ENCODE data around the gene ABCB9.

Gene ABCB9

DNA sequence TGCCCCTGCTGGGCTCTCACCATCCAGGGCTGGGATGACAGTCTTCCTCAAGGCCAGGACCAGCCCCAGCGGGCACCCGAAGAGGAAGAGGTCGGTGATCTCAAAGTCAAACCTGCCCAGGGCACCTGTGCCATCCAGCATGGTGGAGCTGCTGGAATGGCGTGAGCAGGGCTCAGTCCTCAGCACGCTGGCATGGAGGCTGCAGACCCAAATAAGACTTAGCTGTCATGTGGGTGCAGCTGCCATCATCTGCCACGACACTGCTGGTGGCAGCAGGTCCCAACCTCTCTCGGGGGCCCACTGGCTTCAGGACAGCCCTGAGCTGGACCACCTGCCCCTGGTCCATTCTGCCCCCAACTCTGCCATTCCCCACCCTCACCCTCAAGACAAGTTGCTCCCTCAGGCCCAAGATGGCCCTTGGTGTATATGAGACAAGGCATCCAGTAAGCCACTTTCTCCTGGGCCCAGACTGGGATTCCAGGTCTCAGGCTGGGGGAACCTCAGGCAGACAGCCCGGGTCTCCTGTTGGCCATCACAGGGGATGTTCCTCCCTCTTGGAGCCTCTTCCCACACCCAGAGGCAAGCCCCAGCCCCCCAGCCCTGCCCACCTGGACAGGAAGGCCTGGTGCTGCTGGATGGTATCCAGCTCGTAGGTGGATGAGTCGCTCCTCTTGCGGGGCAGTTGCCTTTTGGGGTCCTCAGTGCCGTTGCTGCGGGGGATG lies 28.7 kb upstream of the ABCB9 start:
- DNase-seq = no peak

DNA sequence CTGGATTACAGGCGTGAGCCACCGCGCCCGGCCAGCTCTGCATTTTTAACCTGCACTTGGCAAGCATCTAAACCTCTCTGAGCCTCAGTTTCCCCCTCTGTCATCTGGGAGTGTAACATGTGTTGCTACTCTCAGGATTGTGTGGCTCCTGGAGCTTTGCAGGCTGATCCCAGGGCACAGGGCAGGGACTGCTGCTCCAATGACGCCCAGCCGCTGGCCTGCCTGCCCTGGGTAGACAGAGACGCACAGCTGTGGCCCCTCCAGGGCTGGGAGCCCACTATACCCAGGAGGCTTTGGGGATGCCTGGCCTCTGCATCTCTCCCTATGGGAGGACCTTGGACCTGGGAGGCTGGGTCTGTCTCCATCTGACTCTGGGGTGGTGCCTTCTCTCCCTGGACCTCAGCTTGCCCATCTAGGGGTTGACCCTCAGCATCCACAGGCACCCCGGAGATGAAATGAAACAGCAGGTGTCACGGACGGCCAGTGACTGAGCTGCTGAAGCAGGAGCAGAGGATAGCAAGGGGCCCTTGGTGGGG lies 27.9 kb upstream of the ABCB9 start:
- no peak for DNase-seq

- no peak for DNase-seq
These were observed 26.1 kb upstream of the ABCB9 start for GRCh38 chr12:122992386-122992785.

DNA sequence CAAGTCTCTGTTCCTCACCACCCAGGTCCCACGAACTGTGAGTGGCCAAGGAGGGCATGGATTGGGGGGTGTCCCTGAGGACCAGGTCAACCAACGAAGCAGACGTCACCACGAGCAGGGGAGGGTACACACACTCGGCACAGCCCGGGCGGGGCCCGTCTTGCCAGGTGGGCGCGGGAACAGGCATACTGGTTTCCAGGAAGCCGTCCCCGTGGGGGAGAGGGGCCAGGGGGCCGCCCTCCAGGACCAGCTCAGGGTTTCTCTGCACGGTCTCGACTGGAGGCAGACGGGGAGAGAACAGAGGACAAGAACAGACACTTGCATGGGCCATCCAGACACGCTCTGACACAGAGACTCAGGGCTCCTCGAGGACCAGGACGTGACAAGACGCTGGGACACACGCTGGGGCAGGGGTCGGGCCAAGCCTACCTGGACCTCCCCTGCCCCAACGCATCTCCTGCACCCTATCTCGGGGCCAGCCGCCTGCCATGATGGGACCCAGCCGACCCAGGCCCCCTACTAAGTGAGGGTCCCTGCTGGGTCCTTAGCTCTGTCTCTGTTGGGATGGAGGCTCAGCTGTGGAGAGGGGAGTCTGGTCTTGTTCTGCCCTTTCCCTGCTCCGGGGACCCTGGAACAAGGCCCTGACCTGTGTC lies 25.5 kb upstream of the ABCB9 start:
- no peak for DNase-seq

DNA sequence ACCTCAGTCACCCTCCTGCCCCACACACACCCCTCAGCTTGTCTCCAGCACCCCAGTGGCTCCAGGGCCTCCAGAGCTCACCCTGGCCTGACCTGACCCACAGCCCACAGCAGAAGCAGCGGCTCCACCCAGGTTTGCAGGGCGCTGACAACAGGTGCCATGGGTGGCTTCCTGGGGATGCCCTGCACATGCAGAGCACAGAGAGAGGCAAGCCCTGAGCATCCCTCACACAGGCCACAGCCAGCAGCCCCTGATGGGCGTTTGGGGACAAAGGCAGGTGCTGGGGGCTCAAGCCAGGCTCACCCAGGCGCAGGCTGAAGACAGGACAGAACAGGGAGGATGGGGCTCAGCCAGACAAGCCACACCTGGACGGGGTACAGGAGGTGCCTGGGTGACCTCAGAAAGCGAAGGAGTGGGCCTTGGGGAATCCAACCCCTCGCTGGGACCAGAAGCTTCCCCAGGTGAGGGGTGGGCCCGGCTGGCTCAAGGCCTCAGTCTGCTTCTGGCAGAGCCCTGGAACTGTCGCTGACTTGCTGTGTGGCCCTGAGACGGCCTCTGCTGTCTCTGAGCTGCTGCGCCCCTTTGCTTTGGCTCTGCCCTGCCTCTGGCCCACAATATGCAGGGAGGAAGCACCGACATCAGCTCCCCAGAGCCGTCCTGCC lies 24.8 kb upstream of the ABCB9 start:
- DNase-seq = no peak

- no peak for DNase-seq
These were observed 24.3 kb upstream of the ABCB9 start for GRCh38 chr12:122990561-122990960.

- DNase-seq = no peak
These were observed 23.7 kb upstream of the ABCB9 start for GRCh38 chr12:122989874-122990419.

DNA sequence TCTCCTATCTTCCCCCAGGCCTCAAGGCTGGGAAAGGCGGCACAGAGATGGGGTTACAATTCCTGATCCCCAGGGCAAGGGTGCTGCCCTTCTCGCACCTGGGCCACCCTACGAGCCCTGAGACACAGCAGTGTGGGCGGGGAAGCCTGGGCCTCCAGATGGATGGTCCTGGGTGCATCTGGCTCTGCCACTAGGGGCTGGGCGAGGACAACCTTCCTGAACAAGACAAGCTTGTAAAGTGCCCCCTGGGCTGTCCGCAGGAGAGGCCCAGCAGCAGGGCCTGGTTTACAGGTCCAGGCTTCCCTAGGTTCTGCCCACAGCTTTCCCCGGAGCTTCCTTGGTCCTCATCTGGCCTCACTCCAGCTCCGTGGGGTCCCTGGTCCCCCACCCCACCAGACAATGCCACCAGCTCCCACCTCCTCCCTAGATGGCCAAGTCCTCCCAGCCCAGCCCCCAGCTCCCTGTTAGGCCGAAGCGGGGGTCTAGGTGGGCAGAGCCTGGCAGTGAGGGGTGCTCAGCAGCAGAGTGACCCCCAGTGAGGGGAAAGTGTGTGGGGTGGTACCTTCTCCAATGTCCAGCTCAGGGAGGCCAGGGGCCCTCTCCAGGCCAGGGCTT lies 23.1 kb upstream of the ABCB9 start:
- no peak for DNase-seq

DNA sequence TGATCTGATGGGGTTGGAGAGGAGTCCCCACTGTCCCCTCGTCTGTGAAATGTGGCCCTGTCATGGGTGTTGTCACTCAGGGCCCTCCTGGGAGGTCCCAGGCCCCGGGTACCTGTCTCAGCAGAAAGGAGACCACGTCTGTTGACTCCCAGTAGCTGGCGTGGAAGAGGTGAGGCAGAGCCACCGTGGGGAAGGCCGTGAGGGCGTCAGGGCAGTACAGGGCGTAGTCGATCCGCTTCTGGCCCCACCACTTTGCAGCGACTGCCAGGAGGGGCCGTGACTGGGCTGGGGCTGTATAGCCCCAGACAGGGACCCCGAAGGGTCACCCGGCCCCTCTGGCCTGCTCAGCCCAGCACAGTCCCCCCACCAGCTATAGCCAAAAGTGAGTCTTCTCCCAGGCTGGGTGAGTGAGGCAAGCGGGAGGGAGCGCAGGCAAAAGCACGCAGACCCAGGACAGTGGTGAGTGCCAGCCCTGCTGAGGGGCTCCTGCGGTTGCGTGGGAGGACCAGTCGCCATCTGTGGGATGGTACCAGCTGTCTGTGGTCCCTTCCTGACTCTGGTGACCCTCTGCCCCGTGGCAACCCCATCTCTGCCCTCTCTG lies 22.4 kb upstream of the ABCB9 start:
- no peak for DNase-seq

DNA sequence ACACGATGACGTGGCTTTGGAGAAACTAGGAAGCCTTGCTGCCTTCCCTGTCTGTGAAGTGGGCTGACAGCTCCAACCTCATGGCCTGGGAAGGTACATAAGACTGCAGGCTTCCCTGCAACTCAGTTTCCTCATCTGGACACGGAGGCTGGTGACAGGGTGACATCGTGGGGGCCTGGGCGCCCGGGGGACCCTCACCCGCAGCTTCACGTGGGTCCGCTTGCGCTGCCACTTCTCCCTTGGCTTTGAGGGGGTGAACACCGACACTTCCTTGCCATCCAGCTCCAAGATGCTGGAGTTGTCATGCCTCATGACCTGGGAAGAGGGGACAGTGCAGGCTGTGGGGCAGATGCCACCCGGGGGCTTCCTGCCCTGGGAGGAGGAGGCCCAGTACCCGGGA lies 21.8 kb upstream of the ABCB9 start:
- no peak for DNase-seq

GRCh38 chr12:122987086-122987951 lies 21.1 kb upstream of the ABCB9 start:
- no peak for DNase-seq

- DNase-seq = no peak
These were observed 20.1 kb upstream of the ABCB9 start for GRCh38 chr12:122986258-122986871.

DNA sequence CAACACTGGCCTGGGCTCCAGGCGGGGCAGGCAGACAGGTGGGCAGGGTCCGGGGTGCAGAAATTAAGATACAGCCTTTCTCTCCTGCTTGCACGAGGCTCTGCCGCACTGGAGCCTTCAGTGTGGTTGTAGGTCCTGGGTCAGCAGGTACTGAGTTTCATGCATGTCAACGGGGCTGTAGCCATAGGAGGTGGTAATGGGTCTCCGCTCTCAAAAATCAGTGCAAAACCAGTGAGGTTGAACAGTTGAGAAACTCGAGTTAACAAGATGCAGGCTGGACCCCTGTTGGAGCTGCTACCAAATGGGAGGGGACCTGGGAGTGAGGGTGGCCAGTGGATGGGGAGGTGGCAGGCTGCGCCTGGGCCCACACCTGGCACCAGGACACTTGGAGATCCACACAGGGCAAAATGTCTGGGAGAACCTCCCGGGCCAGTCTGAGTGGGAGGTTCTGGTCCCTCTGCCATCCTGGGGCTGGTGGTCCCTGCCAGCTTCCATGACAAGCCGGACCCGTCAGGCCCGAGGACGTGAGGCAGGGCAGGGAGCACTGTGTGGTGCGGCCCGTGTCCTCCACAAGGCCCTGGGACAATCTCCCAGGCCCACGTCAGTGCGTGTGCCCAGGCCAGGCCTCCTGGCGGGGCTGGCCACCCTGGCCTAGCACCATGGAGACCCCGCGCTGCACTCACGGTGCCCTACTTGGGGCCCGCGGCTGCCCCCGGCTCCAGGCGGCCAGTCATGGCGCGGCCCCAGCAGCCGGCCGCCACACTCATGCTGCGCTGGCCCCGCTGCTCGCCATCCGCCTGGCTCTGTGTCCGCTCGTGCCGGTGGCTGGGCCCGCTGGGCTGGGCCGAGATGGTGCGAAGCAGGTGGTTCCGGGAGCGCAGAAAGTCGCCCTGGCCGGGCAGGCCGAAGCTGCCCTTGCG lies 19.3 kb upstream of the ABCB9 start:
- DNase-seq = no peak

DNA sequence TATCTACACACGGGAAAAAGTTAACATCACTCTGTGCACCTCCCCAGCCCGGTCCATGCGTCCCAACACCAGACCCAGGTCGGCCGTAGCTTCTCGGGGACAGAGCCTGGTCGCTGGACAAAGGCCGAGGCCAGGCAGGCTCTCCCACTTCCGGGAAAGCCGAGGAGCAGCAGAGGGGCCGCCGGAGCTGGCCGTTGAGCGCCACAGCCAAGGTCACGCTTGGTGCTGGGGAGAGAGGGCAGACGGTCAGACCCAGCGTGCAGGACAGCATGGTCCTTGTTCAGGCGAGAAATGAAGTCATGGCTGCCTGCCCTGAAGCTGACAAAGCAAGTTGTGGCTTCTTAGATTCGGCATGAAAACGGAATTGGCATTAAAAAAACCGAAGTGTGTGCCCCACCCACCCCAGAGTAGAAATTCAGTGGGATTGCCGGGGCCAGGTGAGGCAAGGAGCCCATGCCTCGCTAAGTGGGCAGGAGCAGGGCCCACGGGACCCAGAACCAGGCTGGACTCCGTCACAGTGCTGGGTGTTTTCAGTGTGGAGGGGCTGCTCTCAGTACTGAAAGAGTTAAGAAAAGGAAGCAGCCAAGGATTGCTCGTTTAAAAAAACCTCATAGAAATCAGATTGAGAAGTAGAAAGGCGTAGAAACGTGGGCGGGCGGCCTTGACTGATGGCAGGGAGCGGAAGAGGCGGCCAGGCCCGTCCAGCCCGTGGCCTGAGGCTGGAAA lies 18.5 kb upstream of the ABCB9 start:
- DNase-seq = no peak

GRCh38 chr12:122983789-122984515 lies 17.7 kb upstream of the ABCB9 start:
- DNase-seq = no peak

DNA sequence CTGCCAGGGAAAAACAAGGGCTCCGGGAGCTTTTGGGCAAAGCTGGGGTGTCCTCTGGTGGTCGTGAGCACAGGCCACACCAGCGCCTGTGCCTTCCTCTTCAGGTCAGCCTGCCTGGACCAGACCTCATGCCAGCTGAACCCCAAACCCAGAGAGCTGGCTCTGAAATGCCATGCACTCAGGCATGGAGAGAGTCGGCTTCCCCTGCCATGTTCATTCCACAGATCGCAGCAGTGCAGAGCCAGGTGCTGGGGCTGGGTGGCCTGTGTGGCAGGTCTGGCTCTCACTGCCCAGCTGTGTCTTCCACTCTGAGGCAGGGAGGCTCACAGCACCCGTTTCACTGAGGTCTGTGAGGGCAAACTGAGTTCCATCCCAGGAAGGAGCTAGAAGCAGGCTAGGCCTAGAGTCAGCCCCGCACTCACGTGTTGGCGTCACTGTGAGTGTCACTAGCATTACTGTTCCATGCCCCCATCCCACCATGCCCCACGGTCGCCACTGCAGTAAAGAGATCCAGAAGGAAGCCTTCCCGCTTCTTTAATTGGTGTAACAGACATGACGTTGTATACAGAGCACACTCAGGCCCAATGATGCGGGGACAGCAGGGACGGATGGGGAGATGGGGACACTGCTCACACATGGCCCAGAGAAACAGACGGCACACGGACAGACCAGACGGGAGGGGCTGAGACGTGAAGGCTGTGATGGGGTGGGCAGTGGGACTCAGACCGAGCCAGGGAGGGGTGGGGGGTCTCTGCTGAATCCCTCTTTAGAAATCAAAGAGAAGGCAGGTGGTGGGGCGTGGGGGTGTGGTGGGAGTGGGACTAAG lies 16.9 kb upstream of the ABCB9 start:
- no peak for DNase-seq

GRCh38 chr12:122982477-122982815 lies 16.2 kb upstream of the ABCB9 start:
- no peak for DNase-seq
